Endothelial cell of umbilical vein (primary cell): ENCODE measurements around the gene MBNL2. TPM values are rescaled to one million over a fixed set of nuclear protein-coding genes. Genes with fewer than 3 reads are reported as not detected.

Experiments used
- BruUV-seq: library from RNA; stranded (reverse); fragments of 400-500 nt; replicated peaks from 2 replicates; lab custom pipeline; 2021; lab: Mats Ljungman, UMichigan
- CTCF ChIA-PET: fragments of 300-600, 350-600 bp; sonication (Branson Sonifier 250); formaldehyde crosslinking; loops from one replicate; lab custom pipeline; 2021; ENCODE audit warnings: antibody characterized with exemption, inconsistent platforms; lab: Charles Lee
- POLR2A ChIA-PET: fragments of 300-600, 350-600 bp; sonication (Branson Sonifier 250); formaldehyde crosslinking; loops from one replicate; lab custom pipeline; 2021; ENCODE audit warnings: antibody characterized with exemption, inconsistent platforms; lab: Charles Lee
- DNase-seq: peaks from one replicate; pipeline ENCODE4 v3.0.0-alpha.2; 2011; ENCODE audit warnings: low read depth, low spot score
- FAIRE-seq: peaks from 2 replicates; lab custom pipeline; 2011; peaks lifted over from hg19 to GRCh38; lab: Jason Lieb, UNC
- H2AFZ ChIP-seq: 2 replicates; pipeline ENCODE4 v1.6.0; 2012; ENCODE audit warnings: low read depth, low read length, control low read depth, inconsistent platforms
- H3K27ac ChIP-seq: 2 replicates; pipeline ENCODE4 v1.5.1; 2011; ENCODE audit warnings: low read depth, mild to moderate bottlenecking, control low read depth, low read length, moderate library complexity; ENCODE audit not compliant: insufficient read depth
- H3K27me3 ChIP-seq, 2 experiments: 2 replicates each; pipeline versions ENCODE4 v1.6.0 to v1.6.1; 2011; ENCODE audit warnings: low read length in 2 of 2, mixed read lengths in 1 of 2; ENCODE audit not compliant: control insufficient read depth in 2 of 2, insufficient read depth in 2 of 2
- H3K36me3 ChIP-seq, 2 experiments: 2 replicates in 1 of 2; 3 replicates in 1 of 2; pipeline ENCODE4 v1.5.1; 2011; ENCODE audit warnings: low read length in 2 of 2, mild to moderate bottlenecking in 1 of 2, moderate library complexity in 1 of 2; ENCODE audit not compliant: control insufficient read depth in 2 of 2, insufficient read depth in 2 of 2; ENCODE audit errors: extremely low read depth in 1 of 2
- H3K4me1 ChIP-seq: 3 replicates; pipeline ENCODE4 v1.5.1; 2011; ENCODE audit warnings: mild to moderate bottlenecking, low read length; ENCODE audit not compliant: control insufficient read depth, insufficient read depth; ENCODE audit errors: extremely low read depth
- H3K4me2 ChIP-seq: 2 replicates; pipeline ENCODE4 v1.6.1; 2011; ENCODE audit warnings: low read length, control low read depth, mixed read lengths; ENCODE audit not compliant: insufficient read depth
- H3K4me3 ChIP-seq, 3 experiments: fragments of 200-600 bp in 1 of 3; sonication (generic), shearing (Covaris generic) in 1 of 3; replicated peaks in 1 of 3; 2 replicates each; pipeline ENCODE4 v1.5.1; 2011 to 2016; ENCODE audit warnings: control low read depth in 3 of 3, low read length in 3 of 3, mild to moderate bottlenecking in 2 of 3, inconsistent platforms in 1 of 3, low read depth in 1 of 3, moderate library complexity in 1 of 3; ENCODE audit not compliant: insufficient read depth in 1 of 3
- H3K79me2 ChIP-seq: 2 replicates; pipeline ENCODE4 v1.6.0; 2012; ENCODE audit warnings: low read length, inconsistent platforms; ENCODE audit not compliant: control insufficient read depth, insufficient read depth
- H3K9ac ChIP-seq: replicated peaks from 2 replicates; pipeline ENCODE3; 2011; ENCODE audit warnings: low read length, control low read depth; ENCODE audit not compliant: insufficient read depth; ENCODE audit errors: extremely low read depth
- H3K9me1 ChIP-seq: replicated peaks from 3 replicates; pipeline ENCODE4 v1.6.0; 2011; ENCODE audit warnings: mild to moderate bottlenecking, low read length; ENCODE audit not compliant: control insufficient read depth, insufficient read depth; ENCODE audit errors: extremely low read depth
- H3K9me3 ChIP-seq: replicated peaks from 2 replicates; pipeline ENCODE4 v1.5.1; 2012; ENCODE audit warnings: low read length, inconsistent platforms; ENCODE audit not compliant: control insufficient read depth, insufficient read depth
- H4K20me1 ChIP-seq: replicated peaks from 2 replicates; pipeline ENCODE3; 2011; ENCODE audit warnings: mild to moderate bottlenecking, low read length; ENCODE audit not compliant: control insufficient read depth, insufficient read depth; ENCODE audit errors: extremely low read depth
- EZH2 ChIP-seq: IDR thresholded peaks from 2 replicates; pipeline ENCODE4 v1.6.1; 2012; ENCODE audit warnings: borderline replicate concordance, low read depth, mild to moderate bottlenecking, moderate library complexity, low read length, inconsistent platforms; ENCODE audit not compliant: severe bottlenecking
- FOS ChIP-seq: IDR thresholded peaks from 2 replicates; pipeline ENCODE4 v1.6.1; 2011; ENCODE audit warnings: mild to moderate bottlenecking, low read length, moderate library complexity, borderline replicate concordance; ENCODE audit not compliant: insufficient read depth
- GATA2 ChIP-seq: IDR thresholded peaks from 2 replicates; pipeline ENCODE4 v1.7.0; 2011; ENCODE audit warnings: low read depth, mild to moderate bottlenecking, moderate library complexity, mixed read lengths, low read length; ENCODE audit not compliant: insufficient read length, insufficient read depth
- JUN ChIP-seq: IDR thresholded peaks from 2 replicates; pipeline ENCODE4 v1.6.1; 2011; ENCODE audit warnings: borderline replicate concordance, low read depth; ENCODE audit not compliant: insufficient read length, insufficient read depth
- MYC ChIP-seq: IDR thresholded peaks from one replicate; pipeline ENCODE4 v1.6.1; 2011; ENCODE audit warnings: mild to moderate bottlenecking, low read depth, low read length
- POLR2A ChIP-seq: IDR thresholded peaks from 2 replicates; pipeline ENCODE4 v1.6.1; 2012; ENCODE audit warnings: low read depth, mild to moderate bottlenecking, control low read depth, low read length
- POLR2AphosphoS5 ChIP-seq: IDR thresholded peaks from 2 replicates; pipeline ENCODE4 v1.6.1; 2012; ENCODE audit warnings: low read depth, mild to moderate bottlenecking, control low read depth, low read length, moderate library complexity; ENCODE audit not compliant: insufficient read depth
- dilution Hi-C: fragments of 300-500 bp; cut with MboI; formaldehyde crosslinking; loops from one replicate; pipeline ENCODE4 v1.15.0; 2019; ENCODE audit warnings: low sequenced_read_pairs; ENCODE audit not compliant: extremely low pct_ligation_motif_present
- intact Hi-C: fragments of 100-400 bp; cut with micrococcal nuclease; formaldehyde crosslinking; loops from one replicate; pipeline ENCODE4 v1.10.0; 2022
- polyA plus RNA-seq, 4 experiments: library from polyadenylated mRNA; depleted of rRNA in 3 of 4; stranded (reverse) in 3 of 4; unstranded in 1 of 4; fragments of >200 nt; gene quantifications; 2 replicates each; pipeline versions ENCODE4 v1.2.1 to v1.2.3, GENCODE V29; 2011 to 2012; ENCODE audit warnings: missing spikeins in 1 of 4
- total RNA-seq: library from RNA; stranded (reverse); gene quantifications from 2 replicates; pipeline ENCODE4 v1.2.3, GENCODE V29; 2021
- TF ChIP-seq, protein P1 (sequence below): IDR thresholded peaks from 2 replicates; pipeline ENCODE4 v1.6.1; 2011; ENCODE audit not compliant: insufficient read depth, insufficient read length
- TF ChIP-seq, protein P2 (sequence below), 2 donors: IDR thresholded peaks; 1 replicate in 1 of 2; 2 replicates in 1 of 2; pipeline ENCODE4 v1.5.1; 2011; ENCODE audit warnings: low read length in 2 of 2, mild to moderate bottlenecking in 2 of 2, moderate library complexity in 2 of 2, control low read depth in 1 of 2, inconsistent platforms in 1 of 2, low read depth in 1 of 2; ENCODE audit not compliant: insufficient read depth in 1 of 2; ENCODE audit errors: extremely low read depth in 1 of 2

The MBNL2 gene
- total and polyA plus RNA-seq, 2 donors (not counting 3 experiments of a cell fraction or from before 2014, with no cell fraction given) = 32.9 to 76.5 TPM

- Histone ChIP-seq H2AFZ (no peak overlapping the region), H3K9me3 (no peaks in the 10 kb centered on the region), H3K79me2 (peaks cover 16% of the 10 kb centered on the region), H3K27ac (no peak overlapping the region), H3K4me1 (peaks cover 5% of the 10 kb centered on the region), H3K4me2 (no peak overlapping the region), H4K20me1 (no peaks in the 10 kb centered on the region), H3K9me1 (no peaks in the 10 kb centered on the region), H3K36me3 (peaks cover 10 to 24% of the 10 kb centered on the region in 2 experiments), H3K4me3 (no peak overlapping the region), H3K27me3 (no peaks in the 10 kb centered on the region), H3K9ac (no peak overlapping the region)
- no peak for TF ChIP-seq EZH2
- TF ChIP-seq, protein P1, sequence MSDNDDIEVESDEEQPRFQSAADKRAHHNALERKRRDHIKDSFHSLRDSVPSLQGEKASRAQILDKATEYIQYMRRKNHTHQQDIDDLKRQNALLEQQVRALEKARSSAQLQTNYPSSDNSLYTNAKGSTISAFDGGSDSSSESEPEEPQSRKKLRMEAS = no peak
- no peak for TF ChIP-seq MYC
- no peak for TF ChIP-seq POLR2AphosphoS5
- no peak for TF ChIP-seq JUN
- no peak for TF ChIP-seq FOS
- no peak for TF ChIP-seq GATA2
- no peak for TF ChIP-seq POLR2A
- TF ChIP-seq, protein P2, sequence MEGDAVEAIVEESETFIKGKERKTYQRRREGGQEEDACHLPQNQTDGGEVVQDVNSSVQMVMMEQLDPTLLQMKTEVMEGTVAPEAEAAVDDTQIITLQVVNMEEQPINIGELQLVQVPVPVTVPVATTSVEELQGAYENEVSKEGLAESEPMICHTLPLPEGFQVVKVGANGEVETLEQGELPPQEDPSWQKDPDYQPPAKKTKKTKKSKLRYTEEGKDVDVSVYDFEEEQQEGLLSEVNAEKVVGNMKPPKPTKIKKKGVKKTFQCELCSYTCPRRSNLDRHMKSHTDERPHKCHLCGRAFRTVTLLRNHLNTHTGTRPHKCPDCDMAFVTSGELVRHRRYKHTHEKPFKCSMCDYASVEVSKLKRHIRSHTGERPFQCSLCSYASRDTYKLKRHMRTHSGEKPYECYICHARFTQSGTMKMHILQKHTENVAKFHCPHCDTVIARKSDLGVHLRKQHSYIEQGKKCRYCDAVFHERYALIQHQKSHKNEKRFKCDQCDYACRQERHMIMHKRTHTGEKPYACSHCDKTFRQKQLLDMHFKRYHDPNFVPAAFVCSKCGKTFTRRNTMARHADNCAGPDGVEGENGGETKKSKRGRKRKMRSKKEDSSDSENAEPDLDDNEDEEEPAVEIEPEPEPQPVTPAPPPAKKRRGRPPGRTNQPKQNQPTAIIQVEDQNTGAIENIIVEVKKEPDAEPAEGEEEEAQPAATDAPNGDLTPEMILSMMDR (IDR thresholded peaks at IDR 0.05; ENCODE audit: extremely low read depth in 1 of 2, insufficient read depth in 1 of 2, low read depth in 1 of 2, low read length in 2 of 2) = no peak
- DNase-seq (no peak), FAIRE-seq (peak; percentile 4)
- intact Hi-C loops (no loop called here), dilution Hi-C loops (no loop called here)
- POLR2A ChIA-PET = no interaction called here
- no TSS peak for BruUV-seq
- CTCF ChIA-PET = interaction anchor here (0.5 to 4.7 kb wide), 12 partner anchors 9 to 359 kb away, joined by 3 to 78 read pairs (median 4); partner anchors contain the start of gene MBNL2
Observed at GRCh38 chr13:97342936-97343335, 120.8 kb downstream of the MBNL2 start.
